Aorta (tissue), 5 donors: ENCODE measurements around the gene FASTKD3. TPM values are rescaled to one million over a fixed set of nuclear protein-coding genes. Genes with fewer than 3 reads are reported as not detected.
A peak's percentile ranks its signal among the peaks of the same experiment; 100 is the strongest.

ENCODE experiments used
- ATAC-seq: fragments of 200-7000 bp; cut with Tn5 transposase; one replicate; pipeline ENCODE4 v1.9.1; 2022; ENCODE audit warnings: moderate library complexity; ENCODE audit not compliant: low FRiP score
- DNase-seq, 2 donors: peaks; one replicate each; pipeline ENCODE4 v3.0.0-alpha.2; 2020
- H3K27ac ChIP-seq, 2 donors: one replicate each; pipeline ENCODE4 v1.5.1; 2013; ENCODE audit warnings: low read length in 2 of 2, mild to moderate bottlenecking in 2 of 2, moderate library complexity in 2 of 2, control low read depth in 1 of 2, inconsistent platforms in 1 of 2, low read depth in 1 of 2
- H3K27me3 ChIP-seq, 2 donors: one replicate each; pipeline ENCODE4 v1.6.1; 2013; ENCODE audit warnings: control low read depth in 1 of 2, low read length in 1 of 2, mild to moderate bottlenecking in 1 of 2, moderate library complexity in 1 of 2; ENCODE audit not compliant: insufficient read depth in 2 of 2, control insufficient read depth in 1 of 2
- H3K36me3 ChIP-seq, 2 donors: one replicate each; pipeline ENCODE4 v1.6.1; 2013; ENCODE audit warnings: control low read depth in 1 of 2, low read length in 1 of 2, mild to moderate bottlenecking in 1 of 2; ENCODE audit not compliant: insufficient read depth in 2 of 2, control insufficient read depth in 1 of 2
- H3K4me1 ChIP-seq, 2 donors: one replicate each; pipeline ENCODE4 v1.6.1; 2013; ENCODE audit warnings: low read length in 2 of 2, control low read depth in 1 of 2, mild to moderate bottlenecking in 1 of 2, moderate library complexity in 1 of 2; ENCODE audit not compliant: insufficient read depth in 2 of 2, control insufficient read depth in 1 of 2
- H3K4me3 ChIP-seq, 2 donors: one replicate each; pipeline ENCODE4 v1.5.1; 2013; ENCODE audit warnings: low read length in 2 of 2, control low read depth in 1 of 2, mild to moderate bottlenecking in 1 of 2
- H3K9me3 ChIP-seq: one replicate; pipeline ENCODE4 v1.6.1; 2013; ENCODE audit warnings: mild to moderate bottlenecking, low read length; ENCODE audit not compliant: control insufficient read depth
- WGBS, 2 donors: extraction: QIAGEN DNeasy Blood & Tissue Kit; methylation state at CpG; one replicate each; pipeline ENCODE4 v1.1.7; 2013; 5-methylcytosine and 5-hydroxymethylcytosine counted together
- intact Hi-C, 2 donors: fragments of 100-400 bp; cut with DNase I; formaldehyde crosslinking; loops; one replicate each; pipeline versions ENCODE4 v1.14.2 to v1.15.0; 2022
- polyA plus RNA-seq, 2 donors: library from polyadenylated mRNA; stranded (reverse); fragments of 200-250 nt; gene quantifications; one replicate each; pipeline ENCODE4 v1.2.3, GENCODE V29; 2013
- total RNA-seq, 2 donors: library from RNA; stranded (reverse); fragmentation: NEBNext Ultra II Directional; extraction: Animal tissue kit (Norgen Biotek cat#: 25700); gene quantifications; one replicate each; pipeline ENCODE4 v1.2.1, GENCODE V29; 2021
- donor health status: healthy with polysubstance abuse.
- donor health status: Bipolar disorder and iron deficiency.
- donor health status: DM: no; HTN: no; CAD: no.
- donor health status: DM: no; HTN: no; CAD: no.
- donor health status: DM: yes; HTN: yes; CAD: no.

FASTKD3 gene
- total and polyA plus RNA-seq, 4 donors = 6.1 to 17.9 (median 10.7) TPM

GRCh38 chr5:7849681-7850394, 19.0 kb downstream of the FASTKD3 start:
- intact Hi-C loops = no loop called here
- 3 to 5% methylated on average over 37 to 44 of the region's 44 CpGs for WGBS, 2 donors
- no peaks in the 10 kb centered on the region for H3K27me3 ChIP-seq
- peak overlapping the region; percentile 0 to 65 for H3K4me3 ChIP-seq
- H3K9me3 ChIP-seq = no peaks in the 10 kb centered on the region
- ATAC-seq = peak; percentile 27
- no peaks in the 10 kb centered on the region for H3K36me3 ChIP-seq
- H3K27ac ChIP-seq = no peak overlapping the region
- H3K4me1 ChIP-seq = peaks cover 0 to 3% of the 10 kb centered on the region in 2 donors
- DNase-seq = peak in 1 of 2 donors; percentile 78

DNA sequence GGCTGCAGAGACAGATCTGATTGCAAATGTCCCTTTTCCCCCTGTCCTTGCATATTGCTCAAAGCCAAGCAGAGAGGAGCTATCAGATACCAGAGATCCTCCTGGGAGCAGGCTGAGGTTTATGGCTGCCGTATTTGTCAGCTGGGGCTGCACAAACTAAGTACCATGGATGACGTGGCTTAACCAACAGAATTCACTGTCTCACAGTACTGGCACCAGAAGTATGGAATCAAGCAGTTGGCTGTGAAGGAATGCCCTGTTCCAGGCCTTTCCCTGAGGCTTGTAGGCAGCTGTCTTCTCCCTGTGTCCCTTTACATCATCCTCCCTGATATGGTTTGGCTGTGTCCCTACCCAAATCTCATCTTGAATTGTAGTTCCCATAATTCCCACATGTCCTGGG, 20.5 kb downstream of the FASTKD3 start:
- intact Hi-C loops = no loop called here
- no peak overlapping the region for H3K4me3 ChIP-seq
- DNase-seq (no peak), ATAC-seq (no peak)
- H3K27me3 ChIP-seq = no peaks in the 10 kb centered on the region
- 66 to 78% methylated on average over 2 of the region's 2 CpGs for WGBS, 2 donors
- H3K9me3 ChIP-seq = no peaks in the 10 kb centered on the region
- H3K27ac ChIP-seq = no peak overlapping the region
- no peaks in the 10 kb centered on the region for H3K36me3 ChIP-seq
- peaks cover 0 to 3% of the 10 kb centered on the region in 2 donors for H3K4me1 ChIP-seq

GRCh38 chr5:7846327-7846726, 22.5 kb downstream of the FASTKD3 start:
- intact Hi-C loops = no loop called here
- no peak for DNase-seq

GRCh38 chr5:7845557-7845956, 23.3 kb downstream of the FASTKD3 start:
- Histone ChIP-seq H3K4me3 (no peak overlapping the region), H3K36me3 (no peaks in the 10 kb centered on the region), H3K9me3 (no peaks in the 10 kb centered on the region), H3K4me1 (no peaks in the 10 kb centered on the region), H3K27ac (no peak overlapping the region), H3K27me3 (no peaks in the 10 kb centered on the region)
- 16 to 29% methylated on average over 7 of the region's 7 CpGs for WGBS, 2 donors
- DNase-seq = no peak
- no peak for ATAC-seq
- intact Hi-C loops = no loop called here

More at GRCh38 chr5:7846327-7846726, 22.5 kb downstream of the FASTKD3 start:
- no peaks in the 10 kb centered on the region for H3K36me3 ChIP-seq
- H3K27me3 ChIP-seq = no peaks in the 10 kb centered on the region
- no peaks in the 10 kb centered on the region for H3K9me3 ChIP-seq
- H3K4me1 ChIP-seq = no peaks in the 10 kb centered on the region
- H3K4me3 ChIP-seq = no peak overlapping the region
- no peak for ATAC-seq
- WGBS, 2 donors = 91 to 96% methylated on average over 5 of the region's 5 CpGs
- H3K27ac ChIP-seq = no peak overlapping the region

DNA sequence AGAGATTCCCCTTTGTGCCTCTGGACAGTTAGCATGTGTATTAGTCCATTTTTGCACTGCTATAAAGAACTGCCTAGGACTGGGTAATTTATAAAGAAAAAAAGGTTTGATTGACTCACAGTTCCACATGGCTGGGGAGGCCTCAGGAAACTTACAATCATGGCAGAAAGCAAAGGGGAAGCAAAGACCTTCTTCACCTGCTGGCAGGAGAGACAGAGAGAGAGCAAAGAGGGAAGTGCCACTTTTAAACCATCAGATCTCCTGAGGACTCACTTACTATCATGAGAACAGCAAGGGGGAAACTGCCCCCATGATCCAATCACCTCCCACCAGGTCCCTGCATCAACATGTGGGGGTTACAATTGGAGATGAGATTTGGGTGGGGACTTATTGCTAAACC, 23.9 kb downstream of the FASTKD3 start:
- Histone ChIP-seq H3K36me3 (no peaks in the 10 kb centered on the region), H3K4me1 (no peaks in the 10 kb centered on the region), H3K27ac (no peak overlapping the region), H3K4me3 (no peak overlapping the region), H3K27me3 (no peaks in the 10 kb centered on the region), H3K9me3 (no peaks in the 10 kb centered on the region)
- DNase-seq (no peak), ATAC-seq (no peak)
- intact Hi-C loops = no loop called here

DNA sequence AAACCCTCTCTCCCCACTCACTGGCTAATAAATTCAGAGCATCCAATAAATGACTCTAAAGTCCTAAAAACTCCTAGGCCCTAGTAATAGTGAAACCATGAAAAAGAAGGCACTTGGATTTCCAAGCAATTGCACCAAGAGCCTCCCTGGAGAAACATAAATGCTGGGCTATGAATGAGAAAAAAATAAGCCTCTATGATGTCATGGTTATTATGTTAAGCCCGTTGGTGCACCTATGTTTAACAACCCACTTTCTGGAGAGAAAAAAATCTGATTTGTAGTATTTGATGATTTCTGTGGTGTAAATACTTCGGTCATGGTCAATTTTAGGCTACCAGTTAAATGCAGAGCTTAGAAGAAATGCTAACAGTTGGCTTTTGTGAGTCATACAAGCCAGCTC, 26.3 kb downstream of the FASTKD3 start:
- H3K9me3 ChIP-seq = no peaks in the 10 kb centered on the region
- H3K36me3 ChIP-seq = no peaks in the 10 kb centered on the region
- H3K27ac ChIP-seq = no peak overlapping the region
- H3K27me3 ChIP-seq = no peaks in the 10 kb centered on the region
- no peak for ATAC-seq
- no peak overlapping the region for H3K4me3 ChIP-seq
- H3K4me1 ChIP-seq = no peaks in the 10 kb centered on the region
- intact Hi-C loops = no loop called here
- 61 to 70% methylated on average over 2 of the region's 2 CpGs for WGBS, 2 donors
- no peak for DNase-seq

- H3K36me3 ChIP-seq = no peaks in the 10 kb centered on the region
- no peak overlapping the region for H3K27ac ChIP-seq
- H3K27me3 ChIP-seq = no peaks in the 10 kb centered on the region
- no peak for ATAC-seq
- WGBS, 2 donors = 28 to 31% methylated on average over 3 of the region's 3 CpGs
- intact Hi-C loops = no loop called here
- H3K4me3 ChIP-seq = no peak overlapping the region
- H3K9me3 ChIP-seq = no peaks in the 10 kb centered on the region
- DNase-seq = no peak
- no peaks in the 10 kb centered on the region for H3K4me1 ChIP-seq
These were observed 31.4 kb downstream of the FASTKD3 start for GRCh38 chr5:7837403-7837802.

GRCh38 chr5:7834982-7835381, 33.8 kb downstream of the FASTKD3 start:
- no peaks in the 10 kb centered on the region for H3K9me3 ChIP-seq
- intact Hi-C loops = no loop called here
- H3K27me3 ChIP-seq = no peaks in the 10 kb centered on the region
- no peak overlapping the region for H3K27ac ChIP-seq
- no peak for DNase-seq
- no peak overlapping the region for H3K4me3 ChIP-seq
- no peak for ATAC-seq
- no peaks in the 10 kb centered on the region for H3K36me3 ChIP-seq
- H3K4me1 ChIP-seq = no peaks in the 10 kb centered on the region
- WGBS, 2 donors = 85 to 87% methylated on average over 4 of the region's 4 CpGs

- no peak for DNase-seq
- no peaks in the 10 kb centered on the region for H3K27me3 ChIP-seq
- H3K4me3 ChIP-seq = no peak overlapping the region
- no peaks in the 10 kb centered on the region for H3K36me3 ChIP-seq
- H3K9me3 ChIP-seq = no peaks in the 10 kb centered on the region
- intact Hi-C loops = no loop called here
- WGBS, 2 donors = 48 to 54% methylated on average over 10 of the region's 10 CpGs
- H3K27ac ChIP-seq = no peak overlapping the region
- no peaks in the 10 kb centered on the region for H3K4me1 ChIP-seq
- no peak for ATAC-seq
These were observed 40.6 kb downstream of the FASTKD3 start for GRCh38 chr5:7828269-7828668.
